ENCODE data around the gene NMT1.

- TF ChIP-seq POLR2AphosphoS5 (IDR thresholded peaks at IDR 0.05; ENCODE audit: low read depth, low read length) (no peak), POLR2A (IDR thresholded peaks at IDR 0.05; ENCODE audit: low read depth, low read length) (no peak)
These were observed 83.3 kb downstream of the NMT1 start for GRCh38 chr17:45144199-45145034.
